HUES64 (cell line): ENCODE data around the gene EEFSEC.
"Not testable (repeated sequence)": the region's sequence is repeated elsewhere in the genome, so short reads cannot be mapped to it uniquely, and the experiment has no call there.

ENCODE experiments used
- H3K27ac ChIP-seq: 2 replicates; pipeline ENCODE4 v1.7.0; 2013; ENCODE audit warnings: low read depth, low read length, inconsistent platforms
- H3K27me3 ChIP-seq: 2 replicates; pipeline ENCODE4 v1.6.1; 2013; ENCODE audit warnings: mild to moderate bottlenecking, low read length; ENCODE audit not compliant: insufficient read depth
- H3K36me3 ChIP-seq: 2 replicates; pipeline ENCODE4 v1.6.1; 2013; ENCODE audit warnings: mild to moderate bottlenecking, low read length; ENCODE audit not compliant: insufficient read depth
- H3K4me1 ChIP-seq: 2 replicates; pipeline ENCODE4 v1.6.1; 2013; ENCODE audit warnings: mild to moderate bottlenecking, low read length, moderate library complexity; ENCODE audit not compliant: insufficient read depth
- H3K4me3 ChIP-seq: 2 replicates; pipeline ENCODE4 v1.5.1; 2013; ENCODE audit warnings: mild to moderate bottlenecking, low read length, moderate library complexity
- H3K9ac ChIP-seq: 2 replicates; pipeline ENCODE4 v1.6.1; 2013; ENCODE audit warnings: mild to moderate bottlenecking, low read depth, low read length
- H3K9me3 ChIP-seq: 2 replicates; pipeline ENCODE4 v1.6.1; 2013; ENCODE audit warnings: low read depth, low read length; ENCODE audit not compliant: insufficient read depth
- WGBS: fragments of 150-250, 120-280 bp; methylation state at CpG from one replicate; pipeline ENCODE4 v1.1.7; 2013; ENCODE audit warnings: missing lambda C conversion rate; 5-methylcytosine and 5-hydroxymethylcytosine counted together

EEFSEC gene

GRCh38 chr3:128154354-128154753 lies 1.1 kb downstream of the EEFSEC start:
- H3K27me3 ChIP-seq, H3K9me3 ChIP-seq, H3K27ac ChIP-seq, H3K4me1 ChIP-seq, H3K9ac ChIP-seq: not testable (repeated sequence)
- H3K4me3 ChIP-seq = peak overlapping the region; percentile 91
- WGBS = 93% methylated on average over 16 of the region's 16 CpGs
- peaks cover 20% of the 10 kb centered on the region; the same call in 1 of the 2 replicates for H3K36me3 ChIP-seq

DNA sequence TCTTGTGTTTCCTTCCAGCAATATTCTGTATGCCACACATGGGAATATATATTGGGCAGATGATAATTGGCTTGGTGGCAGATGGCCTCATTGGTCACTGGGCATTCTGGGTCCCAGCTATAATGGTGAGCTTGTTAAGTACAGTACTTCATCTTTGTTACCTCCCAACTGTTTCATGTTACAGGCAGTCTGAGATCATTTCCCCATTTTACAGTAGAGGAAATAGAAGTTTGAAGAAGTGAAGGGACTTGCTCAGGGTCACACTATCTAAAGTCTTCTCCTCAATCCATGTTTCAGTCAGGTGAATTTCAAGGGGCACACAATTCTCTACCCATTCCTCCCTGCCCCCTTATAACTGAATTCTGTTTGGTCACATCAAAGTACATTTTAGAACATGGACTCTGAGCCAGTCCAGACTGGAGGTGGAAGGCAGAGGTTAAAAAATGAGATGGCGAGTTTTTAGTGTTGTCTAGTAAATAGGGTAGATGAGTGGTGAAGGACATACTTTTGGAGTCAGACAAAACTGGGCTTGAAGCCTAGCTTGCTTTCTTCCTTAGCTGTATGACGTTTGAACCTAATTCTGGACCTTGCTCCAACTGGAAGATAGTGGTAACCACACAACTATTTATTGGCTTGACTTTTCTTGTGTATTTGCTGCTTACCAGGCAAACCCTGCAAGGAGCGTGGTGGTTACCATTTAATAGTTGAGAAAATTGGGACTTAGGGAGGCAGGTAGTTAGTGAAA lies 2.5 kb downstream of the EEFSEC start:
- H3K27me3 ChIP-seq = peaks cover 9% of the 10 kb centered on the region
- 96% methylated on average over 3 of the region's 3 CpGs for WGBS

GRCh38 chr3:128160661-128161060 lies 7.4 kb downstream of the EEFSEC start:
- H3K27me3 ChIP-seq = no peaks in the 10 kb centered on the region
- H3K4me3 ChIP-seq = no peak overlapping the region
- no peaks in the 10 kb centered on the region for H3K9me3 ChIP-seq
- no peak overlapping the region for H3K9ac ChIP-seq
- WGBS = 95% methylated on average over 5 of the region's 5 CpGs
- no peaks in the 10 kb centered on the region for H3K4me1 ChIP-seq
- peaks cover 20% of the 10 kb centered on the region; the same call in 1 of the 2 replicates for H3K36me3 ChIP-seq
- no peak overlapping the region for H3K27ac ChIP-seq

More for the DNA sequence above, 2.5 kb downstream of the EEFSEC start:
- H3K9me3 ChIP-seq = no peaks in the 10 kb centered on the region
- H3K4me3 ChIP-seq = no peak overlapping the region
- no peaks in the 10 kb centered on the region for H3K4me1 ChIP-seq
- no peak overlapping the region for H3K27ac ChIP-seq
- no peak overlapping the region for H3K9ac ChIP-seq
- peaks cover 20% of the 10 kb centered on the region; the same call in 1 of the 2 replicates for H3K36me3 ChIP-seq

DNA sequence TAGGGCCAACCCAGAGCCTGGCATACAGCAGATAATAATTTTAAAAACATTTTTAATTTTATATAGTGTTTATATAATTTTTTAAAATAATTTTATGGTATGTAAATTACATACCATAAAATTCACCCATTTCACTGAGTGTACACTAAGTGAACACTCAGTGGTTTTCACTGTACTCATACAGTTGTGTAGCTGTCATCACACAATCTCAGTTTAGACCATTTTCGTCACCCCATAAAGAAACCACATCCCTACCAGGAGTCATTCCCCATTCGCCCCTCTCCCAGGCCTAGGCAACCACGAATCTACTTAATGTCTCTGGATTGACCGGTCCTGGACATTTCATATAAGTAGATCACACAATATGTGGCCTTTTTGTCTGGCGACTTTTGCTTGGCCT lies 10.2 kb downstream of the EEFSEC start:
- 93% methylated on average over 5 of the region's 5 CpGs for WGBS
- Histone ChIP-seq H3K27me3 (no peaks in the 10 kb centered on the region), H3K27ac (no peak overlapping the region), H3K4me1 (peaks cover 10% of the 10 kb centered on the region; the same call in 1 of the 2 replicates), H3K9ac (no peak overlapping the region), H3K9me3 (no peaks in the 10 kb centered on the region), H3K4me3 (no peak overlapping the region), H3K36me3 (0 out of 2 replicates have a peak, but pooled peaks cover 1% of the 10 kb centered on the region)

GRCh38 chr3:128166971-128167453 lies 13.7 kb downstream of the EEFSEC start:
- no peaks in the 10 kb centered on the region for H3K9me3 ChIP-seq
- no peaks in the 10 kb centered on the region for H3K36me3 ChIP-seq
- H3K4me3 ChIP-seq = no peak overlapping the region
- WGBS = 89% methylated on average over 5 of the region's 5 CpGs
- no peaks in the 10 kb centered on the region for H3K27me3 ChIP-seq
- H3K9ac ChIP-seq = no peak overlapping the region
- H3K4me1 ChIP-seq = peaks cover 13% of the 10 kb centered on the region; the same call in 1 of the 2 replicates
- no peak overlapping the region for H3K27ac ChIP-seq

GRCh38 chr3:128167646-128167972 lies 14.3 kb downstream of the EEFSEC start:
- Histone ChIP-seq H3K9ac (0 out of 2 replicates have a peak overlapping the region, but pooled peaks have one; percentile 3), H3K4me1 (peaks cover 13% of the 10 kb centered on the region; the same call in 1 of the 2 replicates), H3K27ac (no peak overlapping the region), H3K4me3 (no peak overlapping the region), H3K27me3 (no peaks in the 10 kb centered on the region), H3K9me3 (no peaks in the 10 kb centered on the region), H3K36me3 (no peaks in the 10 kb centered on the region)
- 87% methylated on average over 8 of the region's 8 CpGs for WGBS

GRCh38 chr3:128167973-128168674 lies 14.8 kb downstream of the EEFSEC start:
- H3K9ac ChIP-seq = peak overlapping the region; percentile 3; the same call in 1 of the 2 replicates
- no peak overlapping the region for H3K27ac ChIP-seq
- peaks cover 13% of the 10 kb centered on the region; the same call in 1 of the 2 replicates for H3K4me1 ChIP-seq
- no peaks in the 10 kb centered on the region for H3K9me3 ChIP-seq
- WGBS = 40% methylated on average over 5 of the region's 5 CpGs
- no peaks in the 10 kb centered on the region for H3K36me3 ChIP-seq
- H3K4me3 ChIP-seq = no peak overlapping the region
- H3K27me3 ChIP-seq = no peaks in the 10 kb centered on the region

- no peak overlapping the region for H3K9ac ChIP-seq
- H3K36me3 ChIP-seq = no peaks in the 10 kb centered on the region
- WGBS = 96% methylated on average over 4 of the region's 4 CpGs
- H3K27me3 ChIP-seq = no peaks in the 10 kb centered on the region
- H3K4me1 ChIP-seq = peaks cover 13% of the 10 kb centered on the region; the same call in 1 of the 2 replicates
- H3K4me3 ChIP-seq = no peak overlapping the region
- no peak overlapping the region for H3K27ac ChIP-seq
- no peaks in the 10 kb centered on the region for H3K9me3 ChIP-seq
Measured at GRCh38 chr3:128168836-128169235, 15.6 kb downstream of the EEFSEC start.

DNA sequence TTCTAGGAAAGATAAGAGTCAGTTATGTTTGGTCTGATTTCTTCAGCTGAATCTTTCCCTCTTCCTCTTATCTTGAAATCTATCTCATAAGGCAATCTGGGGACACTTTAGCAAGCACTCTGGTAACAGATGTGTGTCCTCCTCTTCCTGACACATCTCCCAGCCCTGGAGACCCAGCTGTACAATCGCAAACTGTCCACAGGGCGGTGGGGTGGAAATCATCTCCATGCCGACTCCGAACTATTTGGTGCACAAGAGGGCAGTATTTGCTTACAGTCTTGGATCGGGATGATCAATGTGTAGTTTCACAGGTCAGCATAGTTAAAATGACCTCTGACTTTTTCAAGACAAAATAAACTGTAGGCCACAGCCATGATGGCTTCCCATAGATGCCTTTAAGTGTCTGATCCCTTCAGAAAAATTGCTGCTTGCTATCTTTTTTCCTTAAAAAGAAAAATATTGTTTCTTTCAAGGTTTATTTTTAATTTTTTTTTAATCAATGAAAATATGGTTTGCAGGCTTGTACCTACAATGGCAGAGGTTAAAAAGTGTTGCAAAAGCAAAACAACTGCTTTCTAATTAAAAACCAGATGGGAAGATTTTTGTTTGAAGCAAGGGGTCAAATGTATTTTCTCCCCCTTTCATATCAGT lies 17.7 kb downstream of the EEFSEC start:
- Histone ChIP-seq H3K4me3 (no peak overlapping the region), H3K27ac (no peak overlapping the region), H3K9me3 (no peaks in the 10 kb centered on the region), H3K9ac (no peak overlapping the region), H3K27me3 (no peaks in the 10 kb centered on the region), H3K36me3 (no peaks in the 10 kb centered on the region), H3K4me1 (peaks cover 23% of the 10 kb centered on the region)
- WGBS = 78% methylated on average over 5 of the region's 5 CpGs

- Histone ChIP-seq H3K9ac (no peak overlapping the region), H3K9me3 (no peaks in the 10 kb centered on the region), H3K36me3 (no peaks in the 10 kb centered on the region), H3K4me1 (peaks cover 26% of the 10 kb centered on the region), H3K27ac (no peak overlapping the region), H3K27me3 (no peaks in the 10 kb centered on the region), H3K4me3 (no peak overlapping the region)
- 95% methylated on average over 8 of the region's 8 CpGs for WGBS
Measured at GRCh38 chr3:128173200-128173599, 19.9 kb downstream of the EEFSEC start.

- Histone ChIP-seq H3K4me1 (peaks cover 27% of the 10 kb centered on the region), H3K36me3 (no peaks in the 10 kb centered on the region), H3K27me3 (no peaks in the 10 kb centered on the region), H3K27ac (no peak overlapping the region), H3K9ac (no peak overlapping the region), H3K9me3 (no peaks in the 10 kb centered on the region), H3K4me3 (no peak overlapping the region)
- 74% methylated on average over 7 of the region's 7 CpGs for WGBS
Measured at GRCh38 chr3:128173849-128174248, 20.6 kb downstream of the EEFSEC start.
